Progenitor cell of endocrine pancreas (in vitro differentiated cells): ENCODE measurements around the gene ENOSF1. TPM values are rescaled to one million over a fixed set of nuclear protein-coding genes. Genes with fewer than 3 reads are reported as not detected.

Experiments
- DNase-seq: peaks from one replicate; pipeline ENCODE4 v3.0.0; 2021; ENCODE audit warnings: low spot score; ENCODE audit not compliant: unreplicated experiment
- H3K27ac Mint-ChIP-seq: 2 replicates; pipeline ENCODE4 v1.8.0; 2021; ENCODE audit warnings: mild to moderate bottlenecking, moderate library complexity, mixed read lengths
- H3K27me3 Mint-ChIP-seq: 2 replicates; pipeline ENCODE4 v1.8.0; 2021; ENCODE audit warnings: mixed read lengths
- H3K36me3 Mint-ChIP-seq: 2 replicates; pipeline ENCODE4 v1.8.0; 2022; ENCODE audit warnings: mixed read lengths; ENCODE audit not compliant: insufficient read depth
- H3K4me1 Mint-ChIP-seq: 2 replicates; pipeline ENCODE4 v1.8.0; 2021; ENCODE audit warnings: low read depth, mixed read lengths
- H3K4me3 Mint-ChIP-seq: 2 replicates; pipeline ENCODE4 v1.8.0; 2021; ENCODE audit warnings: low read depth, mild to moderate bottlenecking, moderate library complexity, mixed read lengths
- H3K9me3 Mint-ChIP-seq: 2 replicates; pipeline ENCODE4 v1.8.0; 2021; ENCODE audit warnings: low read depth, mixed read lengths
- CTCF ChIP-seq: fragments of 200-600 bp; sonication (generic); IDR thresholded peaks from one replicate; pipeline ENCODE4 v1.5.0; 2021; ENCODE audit warnings: antibody characterized with exemption, mild to moderate bottlenecking; ENCODE audit not compliant: unreplicated experiment
- total RNA-seq: library from RNA; stranded (reverse); gene quantifications from 2 replicates; pipeline ENCODE4 v1.2.1, GENCODE V29; 2021

ENOSF1 gene
- total RNA-seq, 1 donor from 2014 or later: 70.8 TPM

DNA sequence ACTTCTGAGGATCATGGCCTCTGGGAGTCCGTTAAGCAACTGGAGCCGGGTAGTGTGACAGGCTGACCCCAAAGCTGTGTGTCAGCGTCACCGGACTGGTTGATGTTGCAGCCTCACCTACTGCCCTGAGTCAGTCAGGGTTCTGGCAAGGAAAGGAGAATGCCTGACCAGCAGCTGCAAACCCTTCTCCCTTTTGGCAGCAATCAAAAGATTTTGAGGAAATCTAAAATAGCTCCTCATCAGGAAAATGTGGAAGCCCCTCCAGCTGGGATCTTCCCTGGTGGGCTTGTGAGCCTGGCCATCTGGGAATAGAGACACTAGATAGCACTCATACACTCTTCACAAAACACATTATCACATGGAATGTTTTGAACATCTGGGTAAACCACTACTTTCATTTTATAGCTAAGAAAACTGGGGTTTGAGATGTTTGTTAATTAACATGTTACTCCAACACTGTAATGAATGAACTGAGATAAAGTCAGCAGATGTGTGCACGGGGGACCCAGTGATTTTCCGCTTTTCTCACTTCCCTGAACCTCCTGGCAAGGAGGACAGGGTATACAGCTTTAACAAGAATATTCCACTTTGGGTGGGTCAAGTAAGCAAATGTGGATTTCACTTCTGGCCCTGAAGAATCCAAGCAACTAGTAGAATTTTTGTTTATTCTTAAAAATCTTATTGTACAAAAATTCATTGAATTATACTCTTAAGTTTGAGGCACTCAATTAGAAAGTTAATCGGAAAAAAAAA, 91.0 kb downstream of the ENOSF1 start:
- no peaks in the 10 kb centered on the region for H3K4me1 Mint-ChIP-seq
- TF ChIP-seq CTCF: no peak
- H3K4me3 Mint-ChIP-seq: no peak overlapping the region
- no peaks in the 10 kb centered on the region for H3K36me3 Mint-ChIP-seq
- H3K27ac Mint-ChIP-seq: no peak overlapping the region
- no peak for DNase-seq
- H3K9me3 Mint-ChIP-seq: no peaks in the 10 kb centered on the region
- peaks cover 3% of the 10 kb centered on the region for H3K27me3 Mint-ChIP-seq

Other genes starting within 250 kb of the ENOSF1 start
- 0.55 and 0.69 TPM in 2 replicates for gene COLEC12, start 211.9 kb downstream of the ENOSF1 start, total RNA-seq
- gene CETN1, start 132.2 kb downstream of the ENOSF1 start, total RNA-seq: not detected in 2 replicates
- 7.4 and 8.0 TPM in 2 replicates for gene CLUL1, start 115.6 kb downstream of the ENOSF1 start, total RNA-seq
- 67.4 and 81.6 TPM in 2 replicates for gene TYMS, start 55.0 kb downstream of the ENOSF1 start, total RNA-seq
- gene YES1, start 99.6 kb upstream of the ENOSF1 start, total RNA-seq: 55.5 and 58.8 TPM in 2 replicates
- gene ADCYAP1, start 192.2 kb upstream of the ENOSF1 start, total RNA-seq: 0.11 TPM in 1 of 2 replicates, not detected in the other